Measurements from ENCODE around the gene NUCB2.

Gene NUCB2

DNA sequence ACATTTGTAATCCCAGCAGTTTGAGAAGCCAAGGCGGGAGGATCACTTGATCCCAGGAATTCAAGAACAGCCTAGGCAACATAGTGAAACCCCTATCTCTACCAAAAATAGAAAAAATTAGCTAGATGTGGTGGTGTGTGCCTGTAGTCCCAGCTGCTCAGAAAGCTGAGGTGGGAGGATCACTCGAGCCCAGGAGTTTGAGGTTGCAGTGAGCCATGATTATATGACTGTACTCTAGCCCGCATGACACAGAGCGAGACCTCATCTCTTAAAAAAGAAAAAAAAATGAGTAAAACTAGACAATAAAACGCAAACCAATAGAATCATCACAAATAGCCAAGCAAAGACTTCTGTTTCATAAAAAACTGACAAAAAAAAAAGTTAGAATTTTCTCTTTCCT is 21.8 kb downstream of the NUCB2 start:
- Histone ChIP-seq H3K4me1 (ENCODE audit: insufficient read depth, low read length, poor library complexity, severe bottlenecking) (peaks cover 9% of the 10 kb centered on the region), H3K27me3 (ENCODE audit: insufficient read depth, low read length, poor library complexity, severe bottlenecking) (no peaks in the 10 kb centered on the region), H3K79me2 (ENCODE audit: insufficient read depth, low read length) (peaks cover 62% of the 10 kb centered on the region), H3K9ac (ENCODE audit: low read depth, low read length, poor library complexity, severe bottlenecking) (no peak overlapping the region), H3K4me3 (ENCODE audit: low read length, poor library complexity, severe bottlenecking) (no peak overlapping the region), H3K9me3 (ENCODE audit: insufficient read depth, low read depth, low read length) (no peaks in the 10 kb centered on the region), H3F3A (ENCODE audit: low read depth) (no peaks in the 10 kb centered on the region), H3K36me3 (ENCODE audit: insufficient read depth, low read length) (peaks cover 87% of the 10 kb centered on the region), H3K9me2 (replicated peaks; ENCODE audit: low read depth, low read length) (no peaks in the 10 kb centered on the region), H4K20me1 (ENCODE audit: insufficient read depth, low read length, poor library complexity, severe bottlenecking) (peaks cover 61% of the 10 kb centered on the region), H2AFZ (ENCODE audit: low read length) (no peak overlapping the region), H3K4me2 (ENCODE audit: low read depth, low read length, poor library complexity, severe bottlenecking) (no peak overlapping the region)
- TF ChIP-seq, protein P1, sequence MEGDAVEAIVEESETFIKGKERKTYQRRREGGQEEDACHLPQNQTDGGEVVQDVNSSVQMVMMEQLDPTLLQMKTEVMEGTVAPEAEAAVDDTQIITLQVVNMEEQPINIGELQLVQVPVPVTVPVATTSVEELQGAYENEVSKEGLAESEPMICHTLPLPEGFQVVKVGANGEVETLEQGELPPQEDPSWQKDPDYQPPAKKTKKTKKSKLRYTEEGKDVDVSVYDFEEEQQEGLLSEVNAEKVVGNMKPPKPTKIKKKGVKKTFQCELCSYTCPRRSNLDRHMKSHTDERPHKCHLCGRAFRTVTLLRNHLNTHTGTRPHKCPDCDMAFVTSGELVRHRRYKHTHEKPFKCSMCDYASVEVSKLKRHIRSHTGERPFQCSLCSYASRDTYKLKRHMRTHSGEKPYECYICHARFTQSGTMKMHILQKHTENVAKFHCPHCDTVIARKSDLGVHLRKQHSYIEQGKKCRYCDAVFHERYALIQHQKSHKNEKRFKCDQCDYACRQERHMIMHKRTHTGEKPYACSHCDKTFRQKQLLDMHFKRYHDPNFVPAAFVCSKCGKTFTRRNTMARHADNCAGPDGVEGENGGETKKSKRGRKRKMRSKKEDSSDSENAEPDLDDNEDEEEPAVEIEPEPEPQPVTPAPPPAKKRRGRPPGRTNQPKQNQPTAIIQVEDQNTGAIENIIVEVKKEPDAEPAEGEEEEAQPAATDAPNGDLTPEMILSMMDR (conservative IDR thresholded peaks at IDR 0.05; ENCODE audit: low read length): no peak
- no peak for TF ChIP-seq EZH2phosphoT487 (IDR thresholded peaks at IDR 0.05; ENCODE audit: borderline replicate concordance)

DNA sequence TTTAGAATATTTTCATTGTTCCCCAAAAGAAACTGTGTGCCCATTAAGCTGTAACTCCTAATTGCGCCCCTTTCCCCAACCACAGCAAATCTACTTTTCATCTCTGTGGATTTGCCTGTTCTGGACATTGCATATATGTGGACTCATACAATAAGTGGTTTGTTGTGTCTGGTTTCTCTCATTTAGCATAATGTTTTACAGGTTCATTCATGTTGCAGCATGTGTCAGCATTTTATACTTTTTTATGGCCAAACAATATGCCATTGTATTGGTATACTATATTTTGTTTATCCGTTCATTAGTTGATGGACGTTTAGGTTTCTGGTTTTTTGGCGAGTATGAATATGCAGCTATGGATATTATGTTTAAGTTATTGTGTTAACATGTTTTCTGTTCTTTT is 23.8 kb downstream of the NUCB2 start:
- Histone ChIP-seq H3K79me2 (ENCODE audit: insufficient read depth, low read length) (peaks cover 47% of the 10 kb centered on the region), H3K9me2 (replicated peaks; ENCODE audit: low read depth, low read length) (no peaks in the 10 kb centered on the region)
- TF ChIP-seq, protein P1 (conservative IDR thresholded peaks at IDR 0.05; ENCODE audit: low read length): no peak
- TF ChIP-seq EZH2phosphoT487 (IDR thresholded peaks at IDR 0.05; ENCODE audit: borderline replicate concordance): no peak

DNA sequence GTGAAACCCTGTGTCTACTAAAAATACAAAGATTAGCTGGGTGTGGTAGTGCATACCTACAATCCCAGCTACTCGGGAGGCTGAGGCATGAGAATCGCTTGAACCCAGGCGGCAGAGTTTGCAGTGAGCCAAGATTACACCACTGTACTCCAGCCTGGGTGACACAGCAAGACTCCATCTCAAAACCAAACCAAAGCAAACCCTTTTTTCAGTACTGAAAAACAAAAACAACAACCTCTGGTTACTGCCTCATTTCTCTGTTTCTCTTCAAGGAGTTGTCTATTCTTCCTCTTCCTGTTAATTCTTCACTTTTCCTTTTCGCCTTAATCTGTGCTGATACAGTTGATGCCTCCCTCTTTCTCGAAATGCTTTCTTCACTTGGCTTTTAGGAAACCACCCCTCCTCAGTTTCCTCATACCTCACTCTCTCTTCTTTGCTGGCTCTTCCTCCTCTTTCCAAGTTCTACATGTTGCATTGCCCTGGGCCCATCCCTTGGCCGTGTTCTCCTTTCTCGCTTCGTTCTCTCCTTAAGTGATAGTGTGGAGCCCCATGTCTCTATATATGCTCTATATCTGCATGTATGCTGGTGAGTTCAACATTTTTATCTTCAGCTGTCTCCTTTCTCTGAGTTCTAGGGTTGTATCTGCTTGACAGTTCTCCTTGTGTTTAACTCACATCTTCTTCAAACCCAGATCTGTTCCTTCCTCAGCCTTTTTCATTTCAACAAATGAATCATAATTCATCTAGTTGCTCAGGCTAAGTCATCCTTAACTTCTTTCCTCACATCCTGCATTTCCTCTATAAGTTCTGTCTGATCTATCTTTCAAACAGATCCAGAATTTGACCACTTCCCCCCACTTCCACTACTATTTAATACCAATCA is 37.1 kb downstream of the NUCB2 start:
- Histone ChIP-seq H3F3A (ENCODE audit: low read depth) (0 out of 2 replicates have a peak, but pooled peaks cover 8% of the 10 kb centered on the region), H3K4me1 (ENCODE audit: insufficient read depth, low read length, poor library complexity, severe bottlenecking) (peaks cover 15% of the 10 kb centered on the region), H3K79me2 (ENCODE audit: insufficient read depth, low read length) (peaks cover 26% of the 10 kb centered on the region; the same call in 1 of the 2 replicates), H3K9me2 (replicated peaks; ENCODE audit: low read depth, low read length) (no peaks in the 10 kb centered on the region), H3K9me3 (ENCODE audit: insufficient read depth, low read depth, low read length) (no peaks in the 10 kb centered on the region), H3K27me3 (ENCODE audit: insufficient read depth, low read length, poor library complexity, severe bottlenecking) (no peaks in the 10 kb centered on the region), H3K36me3 (ENCODE audit: insufficient read depth, low read length) (peaks cover 95% of the 10 kb centered on the region), H3K4me3 (ENCODE audit: low read length, poor library complexity, severe bottlenecking) (no peak overlapping the region), H3K9ac (ENCODE audit: low read depth, low read length, poor library complexity, severe bottlenecking) (no peak overlapping the region), H4K20me1 (ENCODE audit: insufficient read depth, low read length, poor library complexity, severe bottlenecking) (peaks cover 54% of the 10 kb centered on the region), H2AFZ (ENCODE audit: low read length) (no peak overlapping the region), H3K4me2 (ENCODE audit: low read depth, low read length, poor library complexity, severe bottlenecking) (no peak overlapping the region)
- TF ChIP-seq EZH2phosphoT487 (IDR thresholded peaks at IDR 0.05; ENCODE audit: borderline replicate concordance): no peak
- TF ChIP-seq, protein P1 (conservative IDR thresholded peaks at IDR 0.05; ENCODE audit: low read length): no peak

More for the DNA sequence above, 23.8 kb downstream of the NUCB2 start:
- Histone ChIP-seq H4K20me1 (ENCODE audit: insufficient read depth, low read length, poor library complexity, severe bottlenecking) (peaks cover 44% of the 10 kb centered on the region), H3K27me3 (ENCODE audit: insufficient read depth, low read length, poor library complexity, severe bottlenecking) (no peaks in the 10 kb centered on the region), H3K36me3 (ENCODE audit: insufficient read depth, low read length) (peaks cover 86% of the 10 kb centered on the region), H2AFZ (ENCODE audit: low read length) (no peak overlapping the region), H3F3A (ENCODE audit: low read depth) (no peaks in the 10 kb centered on the region), H3K9ac (ENCODE audit: low read depth, low read length, poor library complexity, severe bottlenecking) (no peak overlapping the region), H3K4me3 (ENCODE audit: low read length, poor library complexity, severe bottlenecking) (no peak overlapping the region), H3K4me2 (ENCODE audit: low read depth, low read length, poor library complexity, severe bottlenecking) (no peak overlapping the region), H3K9me3 (ENCODE audit: insufficient read depth, low read depth, low read length) (no peaks in the 10 kb centered on the region), H3K4me1 (ENCODE audit: insufficient read depth, low read length, poor library complexity, severe bottlenecking) (peaks cover 3% of the 10 kb centered on the region)

Measured in Loucy (cell line).